Esophagus squamous epithelium (tissue), 4 donors: Measurements from ENCODE around the gene RIMKLB.

ENCODE experiments used
- POLR2A ChIP-seq, 4 donors: fragments of 450-650 bp; IDR thresholded peaks; one replicate each; pipeline ENCODE4 v1.6.1; 2017; ENCODE audit warnings: antibody characterized with exemption in 4 of 4, mild to moderate bottlenecking in 4 of 4, moderate library complexity in 3 of 4
- TF ChIP-seq, protein P1 (sequence below), 6 experiments: fragments of 450-650 bp in 4 of 6; fragments of 200-600 bp in 2 of 6; sonication (generic) in 2 of 6; IDR thresholded peaks; one replicate each; pipeline ENCODE4 v1.5.1; 2016 to 2019; ENCODE audit warnings: antibody characterized with exemption in 6 of 6, mild to moderate bottlenecking in 4 of 6, moderate library complexity in 4 of 6

DNA sequence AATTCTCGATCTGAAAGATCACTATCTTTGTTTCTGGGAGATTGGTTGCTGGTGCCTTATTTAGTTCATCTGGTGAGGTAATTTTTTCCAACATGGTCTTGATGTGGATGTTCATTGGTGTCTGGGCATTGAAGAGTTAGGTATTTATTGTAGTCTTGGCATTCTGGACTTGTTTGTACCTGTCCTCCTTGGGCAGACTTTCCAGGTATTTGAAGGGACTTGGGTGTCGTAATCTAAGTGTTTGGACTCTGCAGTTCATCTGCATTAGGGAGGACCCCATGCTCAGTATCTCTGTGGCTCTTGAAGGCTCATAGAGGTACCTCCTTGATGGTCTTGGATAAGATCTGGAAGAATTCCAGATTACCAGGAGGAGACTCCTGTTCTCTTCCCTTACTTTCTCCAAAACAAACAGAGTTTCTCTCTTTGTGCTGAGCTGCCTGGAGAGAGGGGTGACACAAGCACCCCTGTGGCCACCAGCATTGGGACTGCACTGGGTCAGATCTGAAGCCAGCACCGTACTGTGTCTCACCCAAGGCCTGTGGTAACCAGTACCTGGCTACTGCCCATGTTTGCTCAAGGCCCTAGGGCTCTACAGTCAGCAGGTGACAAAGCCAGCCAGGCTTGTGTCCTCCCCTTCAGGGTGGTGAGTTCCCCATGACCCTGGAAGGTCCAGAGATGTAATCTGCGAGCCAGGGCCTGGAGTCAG, 129.9 kb downstream of the RIMKLB start:
- TF ChIP-seq, protein P1, sequence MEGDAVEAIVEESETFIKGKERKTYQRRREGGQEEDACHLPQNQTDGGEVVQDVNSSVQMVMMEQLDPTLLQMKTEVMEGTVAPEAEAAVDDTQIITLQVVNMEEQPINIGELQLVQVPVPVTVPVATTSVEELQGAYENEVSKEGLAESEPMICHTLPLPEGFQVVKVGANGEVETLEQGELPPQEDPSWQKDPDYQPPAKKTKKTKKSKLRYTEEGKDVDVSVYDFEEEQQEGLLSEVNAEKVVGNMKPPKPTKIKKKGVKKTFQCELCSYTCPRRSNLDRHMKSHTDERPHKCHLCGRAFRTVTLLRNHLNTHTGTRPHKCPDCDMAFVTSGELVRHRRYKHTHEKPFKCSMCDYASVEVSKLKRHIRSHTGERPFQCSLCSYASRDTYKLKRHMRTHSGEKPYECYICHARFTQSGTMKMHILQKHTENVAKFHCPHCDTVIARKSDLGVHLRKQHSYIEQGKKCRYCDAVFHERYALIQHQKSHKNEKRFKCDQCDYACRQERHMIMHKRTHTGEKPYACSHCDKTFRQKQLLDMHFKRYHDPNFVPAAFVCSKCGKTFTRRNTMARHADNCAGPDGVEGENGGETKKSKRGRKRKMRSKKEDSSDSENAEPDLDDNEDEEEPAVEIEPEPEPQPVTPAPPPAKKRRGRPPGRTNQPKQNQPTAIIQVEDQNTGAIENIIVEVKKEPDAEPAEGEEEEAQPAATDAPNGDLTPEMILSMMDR (IDR thresholded peaks at IDR 0.05): no peak
- no peak for TF ChIP-seq POLR2A (IDR thresholded peaks at IDR 0.05)
